HG02642 (cell line): Measurements from ENCODE around the gene TRPC6.
A peak's percentile ranks its signal among the peaks of the same experiment; 100 is the strongest.

Experiments used
- ATAC-seq: cut with Tn5 transposase; IDR thresholded peaks from one replicate; pipeline ENCODE4 v1.9.1; 2021; ENCODE audit warnings: mild to moderate bottlenecking; ENCODE audit not compliant: unreplicated experiment, poor library complexity

TRPC6 gene

GRCh38 chr11:101428918-101429317 is 154.9 kb downstream of the TRPC6 start:
- ATAC-seq, result peak; percentile 57

- ATAC-seq, result no peak
These were observed 176.5 kb downstream of the TRPC6 start for GRCh38 chr11:101407324-101407723.
